Measurements from ENCODE around the gene PSMC2. TPM values are rescaled to one million over a fixed set of nuclear protein-coding genes. Genes with fewer than 3 reads are reported as not detected.

PSMC2 gene
- total RNA-seq, 1 experiment from 2014 or later = 114 TPM

DNA sequence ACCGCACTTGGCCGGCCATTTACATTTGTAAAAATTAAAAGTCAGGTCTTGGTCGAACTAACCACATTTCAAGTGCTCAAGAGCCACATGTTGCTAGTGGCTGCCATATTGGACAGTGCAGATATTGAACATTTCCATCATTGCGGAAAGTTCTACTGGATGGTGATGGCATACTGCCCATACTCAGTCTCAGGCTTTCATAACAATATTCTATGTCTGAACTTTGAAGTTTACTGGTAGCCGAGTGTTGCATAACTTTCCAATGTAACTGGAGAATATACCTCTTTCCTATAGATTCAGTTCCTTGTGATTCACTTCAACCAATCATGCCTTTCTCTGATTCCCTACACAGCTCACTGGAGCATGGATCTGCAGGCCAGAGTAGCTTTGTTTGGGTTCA lies 43.7 kb downstream of the PSMC2 start:
- no TSS peak for BruUV-seq (replicated peaks)
- intact Hi-C loops (cut with micrococcal nuclease; ENCODE audit: unreplicated experiment) = no loop called here
- Mint-ChIP-seq H3K4me1 (ENCODE audit: low read depth, unreplicated experiment) (no peaks in the 10 kb centered on the region), H3K27ac (ENCODE audit: unreplicated experiment) (no peak overlapping the region), H3K27me3 (ENCODE audit: unreplicated experiment) (no peaks in the 10 kb centered on the region), H3K4me3 (ENCODE audit: low read depth, unreplicated experiment) (no peak overlapping the region), H3K9me3 (ENCODE audit: low read depth, unreplicated experiment) (no peaks in the 10 kb centered on the region), H3K36me3 (ENCODE audit: insufficient read depth, unreplicated experiment) (no peaks in the 10 kb centered on the region)
- CTCF ChIA-PET = interaction anchor here (0.6 kb wide), 1 partner anchor 37 kb away, joined by 3 read pairs; no protein-coding TSS in a partner anchor
- no peak for DNase-seq
- TF ChIP-seq, protein P1, sequence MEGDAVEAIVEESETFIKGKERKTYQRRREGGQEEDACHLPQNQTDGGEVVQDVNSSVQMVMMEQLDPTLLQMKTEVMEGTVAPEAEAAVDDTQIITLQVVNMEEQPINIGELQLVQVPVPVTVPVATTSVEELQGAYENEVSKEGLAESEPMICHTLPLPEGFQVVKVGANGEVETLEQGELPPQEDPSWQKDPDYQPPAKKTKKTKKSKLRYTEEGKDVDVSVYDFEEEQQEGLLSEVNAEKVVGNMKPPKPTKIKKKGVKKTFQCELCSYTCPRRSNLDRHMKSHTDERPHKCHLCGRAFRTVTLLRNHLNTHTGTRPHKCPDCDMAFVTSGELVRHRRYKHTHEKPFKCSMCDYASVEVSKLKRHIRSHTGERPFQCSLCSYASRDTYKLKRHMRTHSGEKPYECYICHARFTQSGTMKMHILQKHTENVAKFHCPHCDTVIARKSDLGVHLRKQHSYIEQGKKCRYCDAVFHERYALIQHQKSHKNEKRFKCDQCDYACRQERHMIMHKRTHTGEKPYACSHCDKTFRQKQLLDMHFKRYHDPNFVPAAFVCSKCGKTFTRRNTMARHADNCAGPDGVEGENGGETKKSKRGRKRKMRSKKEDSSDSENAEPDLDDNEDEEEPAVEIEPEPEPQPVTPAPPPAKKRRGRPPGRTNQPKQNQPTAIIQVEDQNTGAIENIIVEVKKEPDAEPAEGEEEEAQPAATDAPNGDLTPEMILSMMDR (IDR thresholded peaks at IDR 0.05; ENCODE audit: unreplicated experiment) = no peak

DNA sequence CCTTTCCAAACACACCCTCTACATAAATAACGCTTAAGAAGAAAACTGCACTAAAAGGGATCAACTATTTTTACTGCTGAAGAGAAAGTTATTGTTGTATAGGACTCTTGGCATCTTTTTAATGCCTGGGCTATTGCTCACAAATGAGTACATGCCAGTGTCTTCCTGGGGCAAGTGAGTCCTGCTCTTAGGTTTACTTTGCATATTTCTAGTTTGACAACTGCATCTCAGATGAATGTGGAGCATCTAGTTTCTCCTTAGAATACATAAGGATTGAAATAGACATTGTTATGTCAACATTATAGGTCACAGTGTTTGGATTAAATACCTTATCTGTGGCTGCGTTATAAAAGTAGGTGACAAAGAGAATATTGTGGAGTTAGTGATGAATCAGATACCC lies 44.5 kb downstream of the PSMC2 start:
- intact Hi-C loops (cut with micrococcal nuclease; ENCODE audit: unreplicated experiment) = no loop called here
- CTCF ChIA-PET = interaction anchor here (0.6 kb wide), 1 partner anchor 28 kb away, joined by 3 read pairs; no protein-coding TSS in a partner anchor
- Mint-ChIP-seq H3K27ac (ENCODE audit: unreplicated experiment) (no peak overlapping the region), H3K36me3 (ENCODE audit: insufficient read depth, unreplicated experiment) (no peaks in the 10 kb centered on the region), H3K4me3 (ENCODE audit: low read depth, unreplicated experiment) (no peak overlapping the region), H3K27me3 (ENCODE audit: unreplicated experiment) (no peaks in the 10 kb centered on the region), H3K9me3 (ENCODE audit: low read depth, unreplicated experiment) (no peaks in the 10 kb centered on the region), H3K4me1 (ENCODE audit: low read depth, unreplicated experiment) (no peaks in the 10 kb centered on the region)
- no TSS peak for BruUV-seq (replicated peaks)
- DNase-seq = no peak
- TF ChIP-seq, protein P1 (IDR thresholded peaks at IDR 0.05; ENCODE audit: unreplicated experiment) = no peak

DNA sequence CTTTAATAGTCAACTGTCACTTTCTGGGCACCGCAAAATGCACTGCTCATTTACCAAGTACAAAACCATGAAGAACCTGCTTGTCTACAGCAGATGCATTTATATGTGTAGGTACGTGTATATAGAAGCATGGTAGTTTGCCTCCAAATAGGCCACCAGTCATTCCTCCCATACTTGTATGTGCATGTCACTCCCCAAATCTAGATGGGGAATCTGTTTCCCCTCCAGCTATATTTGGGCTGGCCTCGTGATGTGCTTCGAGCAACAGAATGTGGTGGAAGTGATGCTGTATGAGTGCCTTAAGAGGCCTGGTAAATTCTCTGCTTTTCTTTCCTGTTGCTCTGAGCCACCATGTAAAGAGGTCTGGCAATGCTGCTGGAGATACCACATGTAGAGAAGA lies 47.1 kb downstream of the PSMC2 start:
- Mint-ChIP-seq H3K4me1 (ENCODE audit: low read depth, unreplicated experiment) (no peaks in the 10 kb centered on the region), H3K27ac (ENCODE audit: unreplicated experiment) (no peak overlapping the region), H3K9me3 (ENCODE audit: low read depth, unreplicated experiment) (no peaks in the 10 kb centered on the region), H3K27me3 (ENCODE audit: unreplicated experiment) (no peaks in the 10 kb centered on the region), H3K36me3 (ENCODE audit: insufficient read depth, unreplicated experiment) (no peaks in the 10 kb centered on the region), H3K4me3 (ENCODE audit: low read depth, unreplicated experiment) (no peak overlapping the region)
- intact Hi-C loops (cut with micrococcal nuclease; ENCODE audit: unreplicated experiment) = no loop called here
- TF ChIP-seq, protein P1 (IDR thresholded peaks at IDR 0.05; ENCODE audit: unreplicated experiment) = no peak
- no peak for DNase-seq
- BruUV-seq (replicated peaks) = no TSS peak
- CTCF ChIA-PET = no interaction called here

DNA sequence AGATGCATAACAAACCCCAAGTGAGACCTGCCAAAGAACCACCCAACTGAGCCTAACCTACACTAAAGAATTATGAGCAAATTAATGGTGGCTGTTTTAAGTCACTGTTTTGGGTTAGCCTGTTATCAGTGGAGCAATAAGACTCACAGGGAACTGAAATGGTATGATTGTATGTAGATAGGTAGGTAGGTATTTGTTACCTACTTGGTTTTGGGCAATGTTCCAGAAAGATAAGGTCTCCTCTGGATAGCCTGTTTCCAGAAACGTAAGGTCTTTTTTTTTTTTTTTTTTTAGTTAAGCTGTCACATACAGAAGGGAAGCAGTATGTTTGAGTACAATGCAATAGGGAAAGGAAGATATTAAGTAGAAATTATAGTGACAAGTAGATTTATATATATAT lies 47.6 kb downstream of the PSMC2 start:
- Mint-ChIP-seq H3K4me1 (ENCODE audit: low read depth, unreplicated experiment) (no peaks in the 10 kb centered on the region), H3K9me3 (ENCODE audit: low read depth, unreplicated experiment) (no peaks in the 10 kb centered on the region), H3K27ac (ENCODE audit: unreplicated experiment) (no peak overlapping the region), H3K4me3 (ENCODE audit: low read depth, unreplicated experiment) (no peak overlapping the region), H3K36me3 (ENCODE audit: insufficient read depth, unreplicated experiment) (no peaks in the 10 kb centered on the region), H3K27me3 (ENCODE audit: unreplicated experiment) (no peaks in the 10 kb centered on the region)
- DNase-seq = no peak
- CTCF ChIA-PET = no interaction called here
- no TSS peak for BruUV-seq (replicated peaks)
- TF ChIP-seq, protein P1 (IDR thresholded peaks at IDR 0.05; ENCODE audit: unreplicated experiment) = no peak
- intact Hi-C loops (cut with micrococcal nuclease; ENCODE audit: unreplicated experiment) = no loop called here

All from Calu3 (cell line).